Omental fat pad (tissue), 4 donors: ENCODE data around the gene POU6F2. TPM values are rescaled to one million over a fixed set of nuclear protein-coding genes. Genes with fewer than 3 reads are reported as not detected.
"Not testable (repeated sequence)": the region's sequence is repeated elsewhere in the genome, so short reads cannot be mapped to it uniquely, and the experiment has no call there.

Source experiments
- ATAC-seq: fragments of 150-250 bp; one replicate; pipeline ENCODE4 v1.9.1; 2016; ENCODE audit warnings: mild to moderate bottlenecking, moderate library complexity; ENCODE audit not compliant: low FRiP score
- DNase-seq: peaks from one replicate; pipeline ENCODE4 v3.0.0-alpha.2; 2019; ENCODE audit warnings: low spot score
- CTCF ChIP-seq, 3 donors: fragments of 450-650 bp; IDR thresholded peaks; one replicate each; pipeline ENCODE4 v1.5.1; 2016 to 2017; ENCODE audit warnings: antibody characterized with exemption in 3 of 3, mild to moderate bottlenecking in 3 of 3, moderate library complexity in 2 of 3
- total RNA-seq, 4 donors: library from RNA; depleted of rRNA; stranded (reverse); fragments of >200 nt; gene quantifications; one replicate each; pipeline ENCODE4 v1.1.0, GENCODE V29; 2016

Gene POU6F2
- total RNA-seq, 4 donors from 2014 or later: 0.12 to 0.56 (median 0.37) TPM; not detected in 1

DNA sequence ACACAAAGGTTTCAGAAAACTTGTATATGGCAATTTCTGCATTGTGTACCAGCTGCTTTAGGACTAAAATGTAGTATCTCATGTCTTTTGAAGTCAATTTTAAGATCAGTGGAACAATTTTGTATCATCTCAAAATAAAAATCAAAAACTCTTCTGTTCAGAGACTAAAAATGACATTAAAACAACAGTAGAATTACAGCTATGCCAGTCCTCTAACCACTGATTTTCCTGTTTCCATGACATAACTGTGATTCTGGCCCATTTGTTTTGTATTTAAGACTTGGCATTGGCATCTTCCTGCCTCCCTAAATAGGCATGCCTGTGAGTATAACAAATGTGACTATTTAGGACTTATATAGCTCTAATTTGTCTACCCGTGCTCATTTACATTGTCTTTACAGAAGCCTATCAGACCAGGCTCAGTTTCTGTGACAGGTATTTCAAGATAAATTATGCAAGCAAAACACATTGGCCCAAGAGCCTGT, 39.7 kb upstream of the POU6F2 start:
- TF ChIP-seq CTCF (IDR thresholded peaks at IDR 0.05): no peak
- DNase-seq (no peak), ATAC-seq (no peak)

DNA sequence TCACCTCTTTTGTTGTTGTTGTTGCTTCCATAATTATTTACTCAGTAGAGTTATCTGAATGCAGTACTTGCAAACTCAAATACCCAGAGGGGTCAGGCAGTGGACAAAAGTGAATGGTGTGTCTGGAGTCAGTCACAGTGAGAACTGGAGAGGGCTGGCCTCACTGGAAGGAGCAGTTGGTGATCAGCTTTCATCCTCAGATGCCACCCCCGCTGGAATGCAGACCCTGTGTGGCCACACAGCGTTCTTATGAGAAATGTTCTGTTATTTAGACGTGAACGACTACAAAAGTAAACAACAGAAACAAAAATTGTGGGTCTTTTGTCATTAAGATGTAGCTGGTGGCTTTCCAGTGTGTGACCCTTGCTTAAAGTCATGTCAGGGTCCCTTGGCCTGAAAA, 39.1 kb upstream of the POU6F2 start:
- no peak for TF ChIP-seq CTCF (IDR thresholded peaks at IDR 0.05)
- ATAC-seq: no peak

GRCh38 chr7:38940774-38941173, 36.9 kb upstream of the POU6F2 start:
- DNase-seq: no peak
- ATAC-seq: no peak
- no peak for TF ChIP-seq CTCF (IDR thresholded peaks at IDR 0.05)

More for the DNA sequence above, 39.1 kb upstream of the POU6F2 start:
- no peak for DNase-seq

DNA sequence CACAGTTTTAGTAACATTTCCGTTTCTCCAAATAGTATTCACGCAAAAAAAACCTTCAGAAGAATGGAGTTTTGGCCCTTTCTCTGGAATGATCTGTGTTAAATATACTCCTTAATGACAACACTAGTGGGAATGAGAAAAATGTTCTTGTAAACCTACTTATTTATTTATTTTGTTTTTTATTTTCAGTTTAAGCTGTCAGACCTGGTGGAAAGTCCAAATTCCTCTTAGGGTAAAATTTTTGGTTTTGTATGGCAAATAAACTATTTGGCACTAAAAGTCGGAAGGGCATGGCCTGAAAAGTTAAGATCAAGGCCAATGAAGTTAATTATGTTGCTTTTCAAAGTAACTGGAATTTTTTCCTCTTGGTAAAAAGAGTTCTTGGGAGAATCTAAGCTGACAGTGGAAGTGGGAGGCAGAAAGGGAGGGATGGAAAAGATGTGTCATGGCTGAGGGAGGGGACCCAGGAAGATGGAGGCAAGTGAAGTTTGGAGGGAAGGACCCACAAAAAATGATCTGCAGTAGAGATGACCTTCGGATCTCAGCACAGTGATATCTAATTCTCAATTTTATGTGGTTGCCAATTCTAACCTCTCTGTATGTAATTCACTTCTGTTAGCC, 35.2 kb upstream of the POU6F2 start:
- DNase-seq (no peak), ATAC-seq (no peak)
- TF ChIP-seq CTCF (IDR thresholded peaks at IDR 0.05): no peak

- not testable (repeated sequence) for ATAC-seq, DNase-seq
Measured at GRCh38 chr7:38947541-38947940, 30.2 kb upstream of the POU6F2 start.

- TF ChIP-seq CTCF (IDR thresholded peaks at IDR 0.05): no peak
- ATAC-seq (no peak), DNase-seq (no peak)
Measured at GRCh38 chr7:38950309-38950708, 27.4 kb upstream of the POU6F2 start.

DNA sequence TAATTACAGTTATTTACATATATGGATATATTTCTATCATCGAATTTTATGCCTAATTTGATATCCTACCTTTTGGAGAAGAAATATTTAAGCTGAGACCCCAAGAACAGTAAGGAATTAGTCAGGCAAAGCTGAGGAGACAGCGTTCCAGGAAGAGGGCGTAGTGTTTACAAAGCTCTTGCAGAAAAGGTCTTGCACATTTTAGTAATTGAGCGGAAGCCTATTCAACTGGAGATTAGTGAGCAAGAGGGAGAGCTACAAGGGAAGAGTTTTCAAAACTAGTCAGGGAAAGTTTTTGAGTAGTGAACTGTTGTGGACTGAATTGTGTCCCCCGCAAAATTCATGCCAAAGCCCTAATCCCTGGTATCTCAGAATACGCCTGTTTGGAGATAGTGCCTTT, 26.5 kb upstream of the POU6F2 start:
- ATAC-seq (no peak), DNase-seq (no peak)
- no peak for TF ChIP-seq CTCF (IDR thresholded peaks at IDR 0.05)
